Liver (tissue), 9 donors: ENCODE data around the gene AKR1B15. TPM values are rescaled to one million over a fixed set of nuclear protein-coding genes. Genes with fewer than 3 reads are reported as not detected.

Experiments
- DNase-seq: peaks from one replicate; pipeline ENCODE4 v3.0.0-alpha.2; 2017; ENCODE audit warnings: low spot score
- H3K27ac ChIP-seq, 2 donors: one replicate each; pipeline ENCODE4 v1.7.0; 2013; ENCODE audit warnings: inconsistent platforms in 2 of 2, low read length in 2 of 2, control low read depth in 1 of 2, low read depth in 1 of 2, mild to moderate bottlenecking in 1 of 2
- H3K27me3 ChIP-seq, 4 donors: one replicate each; pipeline versions ENCODE4 v1.6.1 to v1.7.0; 2013; ENCODE audit warnings: low read length in 3 of 4, inconsistent platforms in 1 of 4, mild to moderate bottlenecking in 1 of 4, moderate library complexity in 1 of 4; ENCODE audit not compliant: control insufficient read depth in 4 of 4, insufficient read depth in 4 of 4
- H3K36me3 ChIP-seq, 4 donors: one replicate each; pipeline versions ENCODE4 v1.6.1 to v1.7.0; 2013; ENCODE audit warnings: low read length in 3 of 4, mild to moderate bottlenecking in 3 of 4, low read depth in 1 of 4, moderate library complexity in 1 of 4; ENCODE audit not compliant: control insufficient read depth in 4 of 4, insufficient read depth in 3 of 4
- H3K4me1 ChIP-seq, 4 donors: one replicate each; pipeline versions ENCODE4 v1.6.1 to v1.7.0; 2013; ENCODE audit warnings: low read length in 3 of 4, mild to moderate bottlenecking in 3 of 4, moderate library complexity in 1 of 4; ENCODE audit not compliant: control insufficient read depth in 4 of 4, insufficient read depth in 4 of 4
- H3K4me3 ChIP-seq, 3 donors: one replicate each; pipeline versions ENCODE4 v1.6.1 to v1.7.0; 2013; ENCODE audit warnings: low read length in 3 of 3, control low read depth in 1 of 3, low read depth in 1 of 3, mild to moderate bottlenecking in 1 of 3
- H3K9ac ChIP-seq, 2 donors: one replicate each; pipeline ENCODE4 v1.7.0; 2013; ENCODE audit warnings: low read length in 2 of 2, mild to moderate bottlenecking in 2 of 2, moderate library complexity in 2 of 2, control low read depth in 1 of 2, low read depth in 1 of 2
- H3K9me3 ChIP-seq, 4 donors: one replicate each; pipeline versions ENCODE4 v1.6.1 to v1.7.0; 2013; ENCODE audit warnings: low read length in 3 of 4; ENCODE audit not compliant: control insufficient read depth in 4 of 4
- CTCF ChIP-seq: fragments of 150-350 bp; IDR thresholded peaks from 2 replicates; pipeline ENCODE4 v1.5.1; 2017; ENCODE audit warnings: improper control_type of control experiment, low read depth, low read length; ENCODE audit not compliant: missing input control
- FOXA1 ChIP-seq: IDR thresholded peaks from 2 replicates; pipeline ENCODE4 v1.6.1; 2016; ENCODE audit warnings: antibody characterized with exemption
- HNF4A ChIP-seq, 2 donors: conservative IDR thresholded peaks; 2 replicates each; pipeline ENCODE4 v1.6.1; 2016; ENCODE audit warnings: antibody characterized with exemption in 2 of 2, mild to moderate bottlenecking in 2 of 2
- HNF4G ChIP-seq: IDR thresholded peaks from 2 replicates; pipeline ENCODE4 v1.6.1; 2016; ENCODE audit warnings: antibody characterized with exemption
- JUND ChIP-seq, 2 donors: IDR thresholded peaks; 2 replicates each; pipeline ENCODE4 v1.6.1; 2016; ENCODE audit warnings: antibody characterized with exemption in 2 of 2
- NR2F2 ChIP-seq: IDR thresholded peaks from 2 replicates; pipeline ENCODE4 v1.6.1; 2016; ENCODE audit warnings: antibody characterized with exemption
- RAD21 ChIP-seq, 2 donors: IDR thresholded peaks; 2 replicates each; pipeline ENCODE4 v1.6.1; 2016; ENCODE audit warnings: antibody characterized with exemption in 2 of 2, mild to moderate bottlenecking in 2 of 2
- REST ChIP-seq: IDR thresholded peaks from 2 replicates; pipeline ENCODE4 v1.6.1; 2016; ENCODE audit warnings: antibody characterized with exemption, mild to moderate bottlenecking
- RXRA ChIP-seq, 2 donors: IDR thresholded peaks; 2 replicates each; pipeline ENCODE4 v1.6.1; 2017 to 2018; ENCODE audit warnings: antibody characterized with exemption in 2 of 2, mild to moderate bottlenecking in 1 of 2
- SP1 ChIP-seq: IDR thresholded peaks from 2 replicates; pipeline ENCODE4 v1.6.1; 2018; ENCODE audit warnings: antibody characterized with exemption, mild to moderate bottlenecking
- TAF1 ChIP-seq: conservative IDR thresholded peaks from 2 replicates; pipeline ENCODE4 v1.6.1; 2016; ENCODE audit warnings: antibody characterized with exemption, mild to moderate bottlenecking
- YY1 ChIP-seq: IDR thresholded peaks from 2 replicates; pipeline ENCODE4 v1.6.1; 2016; ENCODE audit warnings: antibody characterized with exemption, mild to moderate bottlenecking
- ZBTB33 ChIP-seq: IDR thresholded peaks from 2 replicates; pipeline ENCODE4 v1.6.1; 2016; ENCODE audit warnings: antibody characterized with exemption
- WGBS: extraction: QIAGEN DNeasy Blood & Tissue Kit; methylation state at CpG from one replicate; pipeline ENCODE4 v1.1.7; 2013; 5-methylcytosine and 5-hydroxymethylcytosine counted together
- polyA plus RNA-seq, 2 donors: library from polyadenylated mRNA; stranded (reverse) in 1 of 2; unstranded in 1 of 2; fragments of 200-250 nt in 1 of 2; fragments of >200 nt in 1 of 2; fragmentation: Nextera tagmentation in 1 of 2; extraction: Ambion mirVana in 1 of 2; gene quantifications; one replicate each; pipeline versions ENCODE4 v1.2.1 to v1.2.3, GENCODE V29; 2013 to 2015
- total RNA-seq, 2 donors: library from RNA; depleted of rRNA; stranded (reverse); fragments of >200 nt; gene quantifications; one replicate each; pipeline ENCODE4 v1.2.3, GENCODE V29; 2014
- TF ChIP-seq, protein P1 (sequence below): IDR thresholded peaks from 2 replicates; pipeline ENCODE4 v1.6.1; 2016; ENCODE audit warnings: antibody characterized with exemption
- TF ChIP-seq, protein P2 (sequence below): IDR thresholded peaks from 2 replicates; pipeline ENCODE4 v1.6.1; 2016; ENCODE audit warnings: antibody characterized with exemption
- donor health status: healthy.
- donor health status: healthy.
- donor health status: healthy.
- donor health status: healthy.
- donor health status: healthy.

AKR1B15 gene
- total and polyA plus RNA-seq, 4 donors, result 0.12 TPM; not detected in 3

DNA sequence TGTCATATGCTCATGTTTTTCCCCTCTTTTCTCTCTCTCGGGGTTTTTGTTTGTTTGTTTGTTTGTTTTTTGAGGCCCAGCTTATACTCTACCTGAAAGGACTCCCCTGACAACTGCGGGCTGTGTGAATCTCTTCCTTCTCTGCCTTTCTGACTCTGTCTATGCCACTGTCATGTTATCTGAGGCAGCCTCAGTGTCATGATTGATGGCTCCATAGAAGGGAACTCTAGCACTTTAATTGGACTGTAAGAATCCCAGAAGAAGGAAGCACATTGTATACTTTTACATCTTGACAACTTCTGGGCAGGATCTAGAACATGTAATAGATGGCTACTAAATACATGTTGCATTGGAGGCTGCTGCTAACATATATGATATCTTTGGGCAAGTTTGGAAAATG lies 25.4 kb downstream of the AKR1B15 start:
- no peaks in the 10 kb centered on the region for H3K4me1 ChIP-seq
- H3K4me3 ChIP-seq, result no peak overlapping the region
- TF ChIP-seq NR2F2, result no peak
- TF ChIP-seq HNF4G, result no peak
- no peak for TF ChIP-seq YY1
- TF ChIP-seq, protein P1, sequence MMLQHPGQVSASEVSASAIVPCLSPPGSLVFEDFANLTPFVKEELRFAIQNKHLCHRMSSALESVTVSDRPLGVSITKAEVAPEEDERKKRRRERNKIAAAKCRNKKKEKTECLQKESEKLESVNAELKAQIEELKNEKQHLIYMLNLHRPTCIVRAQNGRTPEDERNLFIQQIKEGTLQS, result no peak
- TF ChIP-seq HNF4A (conservative IDR thresholded peaks at IDR 0.05), result no peak
- no peak for TF ChIP-seq TAF1
- no peak for TF ChIP-seq CTCF
- no peak for TF ChIP-seq FOXA1
- TF ChIP-seq, protein P2, sequence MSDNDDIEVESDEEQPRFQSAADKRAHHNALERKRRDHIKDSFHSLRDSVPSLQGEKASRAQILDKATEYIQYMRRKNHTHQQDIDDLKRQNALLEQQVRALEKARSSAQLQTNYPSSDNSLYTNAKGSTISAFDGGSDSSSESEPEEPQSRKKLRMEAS, result no peak
- TF ChIP-seq ZBTB33, result no peak
- no peak for TF ChIP-seq RAD21 (IDR thresholded peaks at IDR 0.05)
- no peak for TF ChIP-seq JUND (IDR thresholded peaks at IDR 0.05)
- H3K27me3 ChIP-seq, result no peaks in the 10 kb centered on the region
- H3K36me3 ChIP-seq, result no peaks in the 10 kb centered on the region
- H3K9me3 ChIP-seq, result no peaks in the 10 kb centered on the region
- no peak overlapping the region for H3K9ac ChIP-seq
- 71% methylated on average over 2 of the region's 2 CpGs for WGBS
- no peak for DNase-seq
- no peak overlapping the region for H3K27ac ChIP-seq

- Histone ChIP-seq H3K4me3 (no peak overlapping the region), H3K36me3 (no peaks in the 10 kb centered on the region), H3K9me3 (no peaks in the 10 kb centered on the region), H3K27me3 (peaks cover 0 to 4% (median 0%) of the 10 kb centered on the region in 4 donors), H3K27ac (no peak overlapping the region), H3K9ac (no peak overlapping the region), H3K4me1 (no peaks in the 10 kb centered on the region)
- TF ChIP-seq TAF1, result no peak
- no peak for TF ChIP-seq HNF4G
- TF ChIP-seq, protein P1, result no peak
- 59% methylated on average over 1 of the region's 1 CpG for WGBS
- DNase-seq, result no peak
These were observed 35.4 kb downstream of the AKR1B15 start for GRCh38 chr7:134584290-134584689.

DNA sequence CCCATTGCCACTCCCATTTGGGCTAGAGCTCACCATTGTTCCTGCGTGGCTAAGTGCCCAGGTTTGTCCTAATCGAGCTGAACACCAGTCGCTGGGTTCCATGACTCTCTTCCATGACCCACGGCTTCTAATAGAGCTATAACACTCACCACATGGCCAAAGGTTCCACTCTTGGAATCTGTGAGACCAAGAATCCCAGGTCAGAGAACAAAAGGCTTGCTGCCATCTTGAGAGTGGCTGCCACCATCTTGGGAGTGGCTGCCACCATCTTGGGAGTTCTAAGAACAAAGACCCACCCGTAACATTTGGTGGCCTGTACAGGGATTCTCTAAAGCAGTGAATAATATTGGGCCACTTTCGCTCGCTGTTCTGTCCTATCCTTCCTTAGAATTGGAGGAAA lies 37.0 kb downstream of the AKR1B15 start:
- H3K36me3 ChIP-seq, result no peaks in the 10 kb centered on the region
- H3K4me3 ChIP-seq, result no peak overlapping the region
- no peaks in the 10 kb centered on the region for H3K4me1 ChIP-seq
- no peaks in the 10 kb centered on the region for H3K9me3 ChIP-seq
- H3K27ac ChIP-seq, result no peak overlapping the region
- H3K9ac ChIP-seq, result no peak overlapping the region
- 86% methylated on average over 7 of the region's 7 CpGs for WGBS
- H3K27me3 ChIP-seq, result peaks cover 0 to 4% (median 0%) of the 10 kb centered on the region in 4 donors
- DNase-seq, result no peak
- TF ChIP-seq CTCF (no peak), RXRA (IDR thresholded peaks at IDR 0.05) (no peak), ZBTB33 (no peak), REST (no peak), SP1 (no peak)
- TF ChIP-seq, protein P1, result no peak
